ENCODE measurements around the gene SPATA2L.

GRCh38 chr16:89720551-89720812, 19.0 kb upstream of the SPATA2L start:
- TF ChIP-seq CTCF (IDR thresholded peaks at IDR 0.05 in 4 of 5, conservative IDR thresholded peaks at IDR 0.05 in 1 of 5), result no peak
- TF ChIP-seq POLR2A (IDR thresholded peaks at IDR 0.05), result no peak
